Activated CD4-positive, alpha-beta T cell treated with anti-CD3 and anti-CD28 coated beads, Interleukin-10, Interleukin-2, amounts not matched to agents 100 ng/mL and 50 ng/mL, durations not matched to agents 16 hours and 8 hours (primary cell): Measurements from ENCODE around the gene FAM83F.

Experiments
- DNase-seq: peaks from one replicate; pipeline ENCODE4 v3.0.0-alpha.2; 2020

FAM83F gene

DNA sequence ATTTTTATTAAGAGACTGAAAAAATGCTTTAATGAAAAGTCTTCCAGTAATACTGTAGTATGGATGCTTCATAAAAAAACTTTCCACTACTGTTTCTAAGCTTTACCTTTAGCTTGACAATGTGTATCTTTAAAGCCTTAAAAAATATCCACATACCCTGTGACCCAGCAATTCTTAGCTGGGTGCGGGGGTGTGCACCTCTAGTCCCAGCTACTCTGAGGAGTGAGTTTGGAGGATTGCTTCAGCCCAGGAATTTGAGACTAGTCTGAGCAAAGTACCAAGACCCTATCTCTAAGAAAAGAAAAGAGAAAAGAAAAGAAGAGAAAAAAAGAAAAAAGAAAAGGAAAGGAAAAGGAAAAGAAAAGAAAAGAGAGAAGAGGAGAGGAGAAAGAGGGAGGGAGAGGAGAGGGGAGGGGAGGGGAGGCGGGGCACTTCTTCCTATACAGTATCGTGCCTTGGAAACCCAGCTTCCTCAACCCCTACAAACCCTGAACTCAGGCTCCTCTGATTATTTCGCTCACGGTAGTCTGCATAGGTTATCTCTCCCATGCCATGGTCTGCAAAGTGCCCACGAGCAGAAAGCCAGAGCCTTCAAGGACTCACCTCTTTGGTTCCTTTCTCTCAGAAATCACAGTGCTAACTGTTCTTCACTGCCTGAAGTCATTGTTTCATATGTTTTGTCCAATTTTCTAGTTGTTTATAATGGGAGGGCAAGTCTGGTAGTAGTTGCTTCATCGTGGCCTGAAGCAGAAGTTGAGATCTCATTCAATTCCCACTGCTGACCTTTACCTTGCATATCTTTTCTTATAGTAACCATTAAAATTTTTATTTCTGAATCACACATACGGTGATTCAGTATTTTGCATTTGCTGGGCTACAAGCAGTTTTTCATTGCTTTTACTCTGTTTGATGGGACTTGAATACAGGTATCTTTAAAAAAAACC, 82.2 kb downstream of the FAM83F start:
- DNase-seq, result no peak

GRCh38 chr22:40077646-40078016, 82.9 kb downstream of the FAM83F start:
- DNase-seq, result no peak

GRCh38 chr22:40081662-40082061, 86.9 kb downstream of the FAM83F start:
- DNase-seq, result no peak

DNA sequence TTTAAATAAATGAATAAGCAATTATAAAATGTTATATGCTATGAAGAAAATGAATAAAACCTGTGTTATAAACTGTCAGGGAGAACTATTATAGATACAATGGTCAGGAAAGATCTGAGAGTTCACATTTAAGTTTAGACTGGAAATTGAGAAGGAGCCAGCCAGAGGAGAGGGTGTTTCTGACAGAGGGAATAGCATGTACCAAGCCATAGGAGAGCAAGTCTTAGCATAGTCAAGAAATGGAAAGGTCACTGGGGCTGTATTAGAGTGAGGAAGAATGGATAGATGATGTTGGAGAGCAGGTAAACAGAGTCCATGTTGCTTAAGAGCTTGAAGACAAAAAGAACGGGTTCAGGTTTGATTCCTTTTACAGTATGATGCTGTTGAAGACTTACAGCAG, 87.4 kb downstream of the FAM83F start:
- no peak for DNase-seq

DNA sequence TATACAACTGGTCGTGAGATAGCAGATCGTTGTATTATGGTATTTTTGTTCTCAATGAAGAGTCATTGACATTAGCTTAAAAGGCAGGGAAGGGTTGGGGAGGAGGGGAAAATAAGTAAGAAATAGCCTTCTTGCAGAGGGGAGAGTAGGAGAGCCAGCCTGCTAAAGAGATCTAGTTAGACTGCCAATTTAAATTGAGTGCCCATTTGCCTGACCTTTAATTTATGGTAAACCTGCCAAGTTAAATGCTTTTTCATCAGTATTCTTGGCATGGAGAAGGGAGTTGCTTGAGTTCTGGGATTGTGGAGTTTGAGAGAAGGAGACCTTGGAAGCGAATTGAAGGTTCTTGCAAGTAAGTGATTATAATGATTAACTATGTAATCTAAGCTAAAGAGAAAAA, 89.0 kb downstream of the FAM83F start:
- no peak for DNase-seq

DNA sequence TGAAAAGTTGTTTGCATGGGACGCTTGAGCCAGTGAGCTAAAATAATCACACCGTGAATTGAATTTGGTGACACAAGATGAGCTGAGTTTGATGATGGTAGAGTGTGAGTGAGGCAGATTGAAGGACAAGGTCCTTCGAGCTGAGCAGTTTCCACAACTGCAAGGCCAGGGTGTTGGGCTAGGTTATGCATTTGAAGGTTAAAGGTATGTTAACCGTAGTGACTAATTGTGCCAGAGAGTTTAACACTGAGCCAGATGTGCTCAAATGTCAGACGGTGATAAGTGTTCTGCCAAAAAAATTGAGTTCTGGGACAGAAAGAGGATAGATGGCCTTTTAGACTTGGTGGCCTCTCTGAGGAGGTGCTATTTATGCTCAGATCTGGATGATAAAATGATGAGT, 89.5 kb downstream of the FAM83F start:
- DNase-seq, result no peak

- no peak for DNase-seq
Measured at GRCh38 chr22:40088818-40089217, 94.1 kb downstream of the FAM83F start.
